A549 (cell line): ENCODE data around the gene FAT1. TPM values are rescaled to one million over a fixed set of nuclear protein-coding genes. Genes with fewer than 3 reads are reported as not detected.

ENCODE experiments used
- ATAC-seq, 2 experiments: fragments of 200-7000 bp in 1 of 2; fragments of >200 bp in 1 of 2; cut with Nextera tagmentation in 1 of 2; cut with Tn5 transposase in 1 of 2; 3 replicates each; pipeline versions ENCODE4 v1.8.0 to v1.9.1; 2018 to 2020; ENCODE audit warnings: mild to moderate bottlenecking in 1 of 2, moderate library complexity in 1 of 2
- CTCF ChIA-PET: fragments of 300-600 bp; sonication (Branson Sonifier 250); formaldehyde crosslinking; extraction: SDS; loops from one replicate; lab custom pipeline; 2021; ENCODE audit warnings: antibody characterized with exemption, inconsistent platforms; lab: Yijun Ruan, JAX
- POLR2A ChIA-PET: fragments of 350-600 bp; formaldehyde crosslinking; extraction: SDS; loops from one replicate; lab custom pipeline; 2021; ENCODE audit warnings: antibody characterized with exemption, inconsistent platforms; lab: Yijun Ruan, JAX
- DNase-seq, 2 experiments: peaks; one replicate each; pipeline versions ENCODE4 v3.0.0 to v3.0.0-alpha.2; 2011 to 2016; ENCODE audit warnings: low read depth in 1 of 2, low spot score in 1 of 2
- FAIRE-seq: peaks from 2 replicates; lab custom pipeline; 2011; peaks lifted over from hg19 to GRCh38; lab: Jason Lieb, UNC
- H3K27ac ChIP-seq, 2 experiments: fragments of >200 bp; sonication (Bioruptor Twin); formaldehyde crosslinking; 3 replicates each; pipeline ENCODE4 v1.5.1; 2016 to 2017
- H3K4me1 ChIP-seq: fragments of >200 bp; sonication (Bioruptor Twin); formaldehyde crosslinking; 3 replicates; pipeline ENCODE4 v1.6.1; 2016
- H3K4me2 ChIP-seq: fragments of >200 bp; sonication (Bioruptor Twin); formaldehyde crosslinking; 3 replicates; pipeline ENCODE4 v1.6.1; 2016
- H3K4me3 ChIP-seq: fragments of >200 bp; sonication (Bioruptor Twin); formaldehyde crosslinking; 3 replicates; pipeline ENCODE4 v1.5.1; 2016
- H3K9me3 ChIP-seq: fragments of >200 bp; sonication (Bioruptor Twin); formaldehyde crosslinking; 3 replicates; pipeline ENCODE4 v1.6.1; 2016
- CEBPB ChIP-seq, 2 experiments: fragments of >200 bp in 1 of 2; sonication (Bioruptor Twin) in 1 of 2; formaldehyde crosslinking in 1 of 2; IDR thresholded peaks; 2 replicates each; pipeline ENCODE4 v1.6.1; 2012 to 2016
- CHD2 ChIP-seq: fragments of 150-350 bp; IDR thresholded peaks from 2 replicates; pipeline ENCODE4 v1.6.1; 2014; ENCODE audit warnings: low read length; ENCODE audit not compliant: partially characterized antibody
- CTCF ChIP-seq: fragments of >200 bp; sonication (Bioruptor Twin); formaldehyde crosslinking; IDR thresholded peaks from 3 replicates; pipeline ENCODE4 v1.5.1; 2016
- EHMT2 ChIP-seq: fragments of 200-600 bp; sonication (generic); IDR thresholded peaks from 2 replicates; pipeline ENCODE4 v1.6.1; 2016; ENCODE audit warnings: antibody characterized with exemption, low read depth, mild to moderate bottlenecking, moderate library complexity
- EP300 ChIP-seq, 2 experiments: fragments of >200 bp; sonication (Bioruptor Twin); formaldehyde crosslinking; IDR thresholded peaks; 2 replicates in 1 of 2; 3 replicates in 1 of 2; pipeline ENCODE4 v1.6.1; 2016 to 2017
- FOSB ChIP-seq: fragments of 250-450 bp; sonication (Bioruptor Pico); IDR thresholded peaks from 2 replicates; pipeline ENCODE4 v1.5.0; 2020; ENCODE audit warnings: mild to moderate bottlenecking, moderate library complexity
- FOSL2 ChIP-seq, 2 experiments: fragments of 450-650 bp in 1 of 2; fragments of >200 bp in 1 of 2; sonication (Bioruptor Twin) in 1 of 2; formaldehyde crosslinking; IDR thresholded peaks; 2 replicates each; pipeline versions ENCODE4 v1.5.0 to v1.6.1; 2016 to 2020; ENCODE audit warnings: mild to moderate bottlenecking in 1 of 2, moderate library complexity in 1 of 2
- FOXS1 ChIP-seq: fragments of 250-450 bp; sonication (Bioruptor Pico); IDR thresholded peaks from 2 replicates; pipeline ENCODE4 v1.5.0; 2020; ENCODE audit warnings: mild to moderate bottlenecking, moderate library complexity
- GATA3 ChIP-seq: IDR thresholded peaks from 2 replicates; pipeline ENCODE4 v1.6.1; 2012; ENCODE audit warnings: borderline replicate concordance
- HES2 ChIP-seq: fragments of >200 bp; sonication (Bioruptor Twin); formaldehyde crosslinking; IDR thresholded peaks from 2 replicates; pipeline ENCODE4 v1.6.1; 2016
- HOXB13 ChIP-seq: fragments of 250-450 bp; sonication (Bioruptor Pico); IDR thresholded peaks from 2 replicates; pipeline ENCODE4 v1.5.0; 2020; ENCODE audit warnings: low read depth, mild to moderate bottlenecking, moderate library complexity
- HOXB5 ChIP-seq: fragments of 250-450 bp; sonication (Bioruptor Pico); IDR thresholded peaks from 2 replicates; pipeline ENCODE4 v1.5.0; 2020; ENCODE audit warnings: mild to moderate bottlenecking, moderate library complexity
- JUN ChIP-seq, 2 experiments: fragments of >200 bp; sonication (Bioruptor Twin); formaldehyde crosslinking; IDR thresholded peaks; 2 replicates in 1 of 2; 3 replicates in 1 of 2; pipeline ENCODE4 v1.6.1; 2016 to 2017
- JUNB ChIP-seq: fragments of >200 bp; sonication (Bioruptor Twin); formaldehyde crosslinking; IDR thresholded peaks from 2 replicates; pipeline ENCODE4 v1.6.1; 2016
- KDM1A ChIP-seq: fragments of 200-600 bp; sonication (generic); IDR thresholded peaks from 2 replicates; pipeline ENCODE4 v1.6.1; 2016; ENCODE audit warnings: low read depth, mild to moderate bottlenecking
- MAFK ChIP-seq: fragments of 450-650 bp; IDR thresholded peaks from 2 replicates; pipeline ENCODE4 v1.6.1; 2014; ENCODE audit not compliant: partially characterized antibody
- MAX ChIP-seq: IDR thresholded peaks from 2 replicates; pipeline ENCODE4 v1.6.1; 2012
- MYC ChIP-seq: IDR thresholded peaks from 2 replicates; pipeline ENCODE4 v1.6.1; 2012; ENCODE audit warnings: mild to moderate bottlenecking, inconsistent platforms, low read length, improper control_type of control experiment, borderline replicate concordance
- NFE2L2 ChIP-seq: fragments of 150-350 bp; conservative IDR thresholded peaks from 2 replicates; pipeline ENCODE4 v1.6.1; 2014; ENCODE audit warnings: low read length
- NPAS2 ChIP-seq: fragments of 250-450 bp; sonication (Bioruptor Pico); IDR thresholded peaks from 2 replicates; pipeline ENCODE4 v1.8.0; 2022; ENCODE audit warnings: mild to moderate bottlenecking, moderate library complexity, borderline replicate concordance
- POLR2A ChIP-seq: IDR thresholded peaks from 2 replicates; pipeline ENCODE4 v1.6.1; 2012; ENCODE audit warnings: mild to moderate bottlenecking, low read length
- RCOR1 ChIP-seq: fragments of 150-350 bp; IDR thresholded peaks from 2 replicates; pipeline ENCODE4 v1.6.1; 2014; ENCODE audit warnings: antibody characterized with exemption, low read length, low read depth
- SMC3 ChIP-seq: fragments of >200 bp; sonication (Bioruptor Twin); formaldehyde crosslinking; IDR thresholded peaks from 3 replicates; pipeline ENCODE4 v1.6.1; 2018; ENCODE audit warnings: inconsistent platforms
- SREBF2 ChIP-seq: fragments of 450-650 bp; IDR thresholded peaks from 2 replicates; pipeline ENCODE4 v1.6.1; 2014; ENCODE audit warnings: mild to moderate bottlenecking, moderate library complexity
- USF2 ChIP-seq: fragments of 450-650 bp; IDR thresholded peaks from 2 replicates; pipeline ENCODE4 v1.6.1; 2014; ENCODE audit warnings: antibody characterized with exemption
- ZFP36 ChIP-seq: fragments of 450-650 bp; IDR thresholded peaks from 2 replicates; pipeline ENCODE4 v1.6.1; 2014; ENCODE audit warnings: borderline replicate concordance; ENCODE audit not compliant: partially characterized antibody
- WGBS: methylation state at CpG from one replicate; pipeline ENCODE4 v1.1.6; 2017; ENCODE audit errors: missing lambda C conversion rate; 5-methylcytosine and 5-hydroxymethylcytosine counted together
- polyA plus RNA-seq, 4 experiments: library from polyadenylated mRNA; depleted of rRNA in 3 of 4; stranded (reverse); fragments of >200 nt; fragmentation: RNase III in 1 of 4; extraction: RNeasy Plus Mini Kit Qiagen cat#74134 plus additional on column Dnase treatment in 1 of 4; gene quantifications; 2 replicates in 3 of 4; 3 replicates in 1 of 4; pipeline ENCODE4 v1.2.3, GENCODE V29; 2011 to 2017

FAT1 gene
- polyA plus RNA-seq, 2 of the 4 experiments (the other 2 are of a cell fraction) = 62.2 to 177 TPM

- H3K4me3 ChIP-seq = no peak overlapping the region
- ATAC-seq (peak; percentile 40 to 56; a peak in 4 of 6 replicates), FAIRE-seq (no peak), DNase-seq (no peak)
- peaks cover 53% of the 10 kb centered on the region for H3K4me1 ChIP-seq
- H3K27ac ChIP-seq = peak overlapping the region; percentile 77 to 92
- 51% methylated on average over 9 of the region's 9 CpGs for WGBS
- ChIA-PET CTCF (interaction anchor here (0.6 kb wide), 1 partner anchor 1626 kb away, joined by 4 read pairs; no protein-coding TSS in a partner anchor), POLR2A (no interaction called here)
- no peaks in the 10 kb centered on the region for H3K9me3 ChIP-seq
- TF ChIP-seq EHMT2 = no peak
- peak; percentile 39; the same call in 1 of the 2 replicates for TF ChIP-seq MAX
- H3K4me2 ChIP-seq = peak overlapping the region; percentile 87
These were observed 78.9 kb downstream of the FAT1 start for GRCh38 chr4:186644737-186645261.

GRCh38 chr4:186644311-186644638, 79.4 kb downstream of the FAT1 start:
- peaks cover 51% of the 10 kb centered on the region for H3K4me1 ChIP-seq
- DNase-seq = no peak
- no peak for FAIRE-seq
- peak overlapping the region; percentile 87 for H3K4me2 ChIP-seq
- 33% methylated on average over 2 of the region's 2 CpGs for WGBS
- H3K27ac ChIP-seq = peak overlapping the region; percentile 77 to 92
- ChIA-PET CTCF (no interaction called here), POLR2A (no interaction called here)
- TF ChIP-seq POLR2A (no peak), NFE2L2 (no peak), ZFP36 (no peak), JUNB (no peak; the same call in 1 of the 2 replicates), NPAS2 (no peak), FOSB (CRISPR knock-in tag) (no peak), FOXS1 (CRISPR knock-in tag) (no peak), HOXB13 (CRISPR knock-in tag) (no peak), CTCF (no peak), MYC (no peak), CEBPB (IDR thresholded peaks at IDR 0.05) (no peak)
- peak in 1 of 2 experiments; percentile 45; a peak in 3 of 6 replicates for ATAC-seq
- peak overlapping the region; percentile 5; the same call in 1 of the 3 replicates for H3K4me3 ChIP-seq
- H3K9me3 ChIP-seq = no peaks in the 10 kb centered on the region

- DNase-seq (peak; percentile 32 to 71), FAIRE-seq (peak; percentile 28), ATAC-seq (peak; percentile 60 to 64; a peak in 4 of 6 replicates)
- POLR2A ChIA-PET = no interaction called here
- CTCF ChIA-PET = no interaction called here
- peak overlapping the region; percentile 5; the same call in 1 of the 3 replicates for H3K4me3 ChIP-seq
- H3K4me1 ChIP-seq = peaks cover 51% of the 10 kb centered on the region
- peak overlapping the region; percentile 77 to 92 for H3K27ac ChIP-seq
- H3K4me2 ChIP-seq = peak overlapping the region; percentile 87
- no peaks in the 10 kb centered on the region for H3K9me3 ChIP-seq
- WGBS = 42% methylated on average over 13 of the region's 14 CpGs
- peak; percentile 91 for TF ChIP-seq JUNB
- peak; percentile 58 for TF ChIP-seq NFE2L2
- peak; percentile 39; the same call in 1 of the 2 replicates for TF ChIP-seq HES2
- no peak for TF ChIP-seq HOXB5 (CRISPR knock-in tag)
- no peak for TF ChIP-seq SREBF2
- no peak for TF ChIP-seq KDM1A
- peak; percentile 91 for TF ChIP-seq FOSL2 (IDR thresholded peaks at IDR 0.05)
- TF ChIP-seq FOSL2 (CRISPR knock-in tag; IDR thresholded peaks at IDR 0.05) = peak; percentile 98
- no peak for TF ChIP-seq USF2
- TF ChIP-seq RCOR1 = no peak
- peak; percentile 76 to 89 for TF ChIP-seq CEBPB (IDR thresholded peaks at IDR 0.05)
- no peak for TF ChIP-seq FOSB (CRISPR knock-in tag)
- TF ChIP-seq SMC3 = no peak
- TF ChIP-seq MAFK = peak; percentile 84
- TF ChIP-seq JUN (IDR thresholded peaks at IDR 0.05) = peak; percentile 36 to 67; a peak in 2 of 5 replicates
- peak in 1 of 2 experiments; percentile 16; a peak in 2 of 5 replicates for TF ChIP-seq EP300 (IDR thresholded peaks at IDR 0.05)
- no peak for TF ChIP-seq CHD2
- peak; percentile 60; the same call in 1 of the 2 replicates for TF ChIP-seq GATA3
These were observed 80.0 kb downstream of the FAT1 start for GRCh38 chr4:186643501-186644310.
